ENCODE results near the gene SLC13A4.
"Not testable (repeated sequence)": the region's sequence is repeated elsewhere in the genome, so short reads cannot be mapped to it uniquely, and the experiment has no call there.

SLC13A4 gene

GRCh38 chr7:135753616-135754413 is 25.8 kb upstream of the SLC13A4 start:
- peak; percentile 51 for DNase-seq (ENCODE audit: low read depth, low spot score)

- no peak for DNase-seq (ENCODE audit: low read depth, low spot score)
These were observed 20.8 kb upstream of the SLC13A4 start, which contains the start of gene FAM180A for GRCh38 chr7:135748770-135749169. TSS of gene FAM180A (minus strand) at chr7:135748813. CDS start at chr7:135748580, 233 bp downstream.

- DNase-seq (ENCODE audit: low read depth, low spot score): no peak
These were observed 19.4 kb upstream of the SLC13A4 start for GRCh38 chr7:135747366-135747765.

GRCh38 chr7:135745703-135746312 is 17.8 kb upstream of the SLC13A4 start:
- no peak for DNase-seq (ENCODE audit: low read depth, low spot score)

- DNase-seq (ENCODE audit: low read depth, low spot score): no peak
These were observed 17.1 kb upstream of the SLC13A4 start for GRCh38 chr7:135744938-135745702.

GRCh38 chr7:135743907-135744731 is 16.1 kb upstream of the SLC13A4 start:
- peak; percentile 58 for DNase-seq (ENCODE audit: low read depth, low spot score)

GRCh38 chr7:135742371-135742770 is 14.4 kb upstream of the SLC13A4 start:
- no peak for DNase-seq (ENCODE audit: low read depth, low spot score)

- DNase-seq (ENCODE audit: low read depth, low spot score): no peak
These were observed 13.9 kb upstream of the SLC13A4 start for GRCh38 chr7:135741905-135742304.

- no peak for DNase-seq (ENCODE audit: low read depth, low spot score)
These were observed 12.9 kb upstream of the SLC13A4 start for GRCh38 chr7:135740889-135741288.

- DNase-seq (ENCODE audit: low read depth, low spot score): not testable (repeated sequence)
These were observed 9.3 kb upstream of the SLC13A4 start for GRCh38 chr7:135737306-135737647.

- no peak for DNase-seq (ENCODE audit: low read depth, low spot score)
These were observed 8.8 kb upstream of the SLC13A4 start for GRCh38 chr7:135736586-135737305.

GRCh38 chr7:135734343-135734689 is 6.3 kb upstream of the SLC13A4 start:
- no peak for DNase-seq (ENCODE audit: low read depth, low spot score)

- DNase-seq (ENCODE audit: low read depth, low spot score): peak; percentile 42
These were observed 5.8 kb upstream of the SLC13A4 start for GRCh38 chr7:135733603-135734342.

GRCh38 chr7:135731131-135731530 is 3.1 kb upstream of the SLC13A4 start:
- no peak for DNase-seq (ENCODE audit: low read depth, low spot score)

GRCh38 chr7:135729230-135729629 is 1.2 kb upstream of the SLC13A4 start:
- DNase-seq (ENCODE audit: low read depth, low spot score): no peak

GRCh38 chr7:135726911-135727673 is 894 bp downstream of the SLC13A4 start:
- DNase-seq (ENCODE audit: low read depth, low spot score): no peak

GRCh38 chr7:135726276-135726788 is 1.7 kb downstream of the SLC13A4 start:
- DNase-seq (ENCODE audit: low read depth, low spot score): no peak

- DNase-seq (ENCODE audit: low read depth, low spot score): no peak
These were observed 4.6 kb downstream of the SLC13A4 start for GRCh38 chr7:135723411-135723810.

- no peak for DNase-seq (ENCODE audit: low read depth, low spot score)
These were observed 6.7 kb downstream of the SLC13A4 start for GRCh38 chr7:135721198-135721820.
